Gastrocnemius medialis (tissue), 4 donors: ENCODE results near the gene CHAC1. TPM values are rescaled to one million over a fixed set of nuclear protein-coding genes. Genes with fewer than 3 reads are reported as not detected.

Experiments
- ATAC-seq, 2 donors: fragments of 150-250 bp; one replicate each; pipeline ENCODE4 v1.9.1; 2016
- DNase-seq, 2 donors: peaks; one replicate each; pipeline ENCODE4 v3.0.0-alpha.2; 2019
- H3K27ac ChIP-seq, 4 donors: fragments of 200-600 bp; sonication (generic); 1 replicate in 1 of 4; 2 replicates in 3 of 4; pipeline ENCODE4 v1.5.1; 2016 to 2018; ENCODE audit warnings: mild to moderate bottlenecking in 2 of 4, moderate library complexity in 1 of 4
- H3K27me3 ChIP-seq, 3 donors: fragments of 200-600 bp; sonication (generic) in 2 of 3; 1 replicate in 1 of 3; 2 replicates in 2 of 3; pipeline versions ENCODE4 v1.5.1 to v1.6.0; 2016 to 2019; ENCODE audit warnings: mild to moderate bottlenecking in 1 of 3, moderate library complexity in 1 of 3
- H3K36me3 ChIP-seq, 2 donors: fragments of 200-600 bp; sonication (generic) in 1 of 2; one replicate each; pipeline ENCODE4 v1.5.1; 2017 to 2018
- H3K4me1 ChIP-seq, 2 donors: fragments of 200-600 bp; sonication (generic) in 1 of 2; one replicate each; pipeline ENCODE4 v1.5.1; 2016 to 2017; ENCODE audit warnings: mild to moderate bottlenecking in 2 of 2
- H3K4me3 ChIP-seq, 4 donors: fragments of 200-600 bp; sonication (generic) in 3 of 4; 1 replicate in 1 of 4; 2 replicates in 3 of 4; pipeline ENCODE4 v1.5.1; 2016 to 2019; ENCODE audit warnings: mild to moderate bottlenecking in 2 of 4
- H3K9me3 ChIP-seq, 3 donors: fragments of 200-600 bp; sonication (generic) in 2 of 3; 1 replicate in 1 of 3; 2 replicates in 2 of 3; pipeline ENCODE4 v1.5.1; 2016 to 2019
- POLR2A ChIP-seq, 2 donors: fragments of 450-650 bp; IDR thresholded peaks; one replicate each; pipeline ENCODE4 v1.6.1; 2017; ENCODE audit warnings: antibody characterized with exemption in 2 of 2, mild to moderate bottlenecking in 2 of 2, moderate library complexity in 2 of 2
- in situ Hi-C, 4 donors: fragments of 200-750 bp; cut with MboI; loops; one replicate each; pipeline versions ENCODE4 v1.15.0 to v1.8.0; 2017; ENCODE audit warnings: low sequenced_read_pairs in 4 of 4
- intact Hi-C: fragments of 100-400 bp; cut with DNase I; formaldehyde crosslinking; loops from one replicate; pipeline ENCODE4 v1.15.1; 2023; ENCODE audit warnings: low total_unique reads
- total RNA-seq, 4 donors: library from RNA; depleted of rRNA; stranded (reverse); fragments of >200 nt; gene quantifications; one replicate each; pipeline versions ENCODE4 v1.1.0 to v1.2.3, GENCODE V29; 2016
- TF ChIP-seq, protein P1 (sequence below), 5 experiments: fragments of 450-650 bp in 3 of 5; fragments of 200-600 bp in 2 of 5; sonication (generic) in 2 of 5; IDR thresholded peaks in 4 of 5; conservative IDR thresholded peaks in 1 of 5; 1 replicate in 4 of 5; 2 replicates in 1 of 5; pipeline ENCODE4 v1.5.1; 2016 to 2019; ENCODE audit warnings: antibody characterized with exemption in 5 of 5, mild to moderate bottlenecking in 3 of 5, moderate library complexity in 3 of 5

CHAC1 gene
- total RNA-seq, 4 donors from 2014 or later = 93.4 to 320 (median 139) TPM

DNA sequence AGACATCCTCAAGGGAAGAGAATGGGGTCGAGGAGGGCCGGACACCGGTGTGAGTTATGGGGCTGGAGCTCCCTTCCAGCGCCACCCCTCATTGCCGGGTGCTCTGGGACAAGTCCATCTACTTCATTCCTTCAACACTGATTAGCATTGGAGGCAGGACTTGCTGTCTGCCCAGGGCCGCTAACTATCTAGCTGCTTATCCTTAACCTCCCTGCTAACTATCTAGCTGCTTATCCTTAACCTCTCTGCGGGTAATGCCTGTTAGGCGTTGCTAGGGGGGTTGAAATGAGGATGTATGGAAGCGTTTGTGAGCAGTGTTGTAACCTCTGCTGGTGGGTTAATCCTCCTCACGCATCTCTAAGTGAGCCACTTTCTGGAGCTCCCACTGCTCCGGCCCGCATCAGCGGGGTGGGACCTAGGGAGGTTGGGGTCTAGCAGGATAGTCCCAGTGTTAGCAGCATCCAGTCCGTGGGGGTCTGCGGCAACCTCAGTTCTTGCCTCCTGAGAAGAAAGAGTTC lies 10.9 kb upstream of the CHAC1 start:
- Histone ChIP-seq H3K27ac (peak overlapping the region; percentile 76 to 85 (median 82)), H3K4me3 (peak overlapping the region; percentile 57 to 81 (median 68)), H3K9me3 (no peaks in the 10 kb centered on the region), H3K36me3 (no peaks in the 10 kb centered on the region), H3K27me3 (peaks cover 0 to 4% (median 0%) of the 10 kb centered on the region in 3 donors), H3K4me1 (peaks cover 19 to 41% of the 10 kb centered on the region in 2 donors)
- intact Hi-C loops (loop anchor here (1.0 to 5.0 kb wide), 3 partner anchors 14 to 290 kb away; partner anchors contain the start of genes CHP1 and EXD1), in situ Hi-C loops (loop anchor here in 1 of 4 donors (10.0 kb wide), 1 partner anchor 72 kb away; no protein-coding TSS in a partner anchor)
- no peak for TF ChIP-seq POLR2A (IDR thresholded peaks at IDR 0.05)
- TF ChIP-seq, protein P1, sequence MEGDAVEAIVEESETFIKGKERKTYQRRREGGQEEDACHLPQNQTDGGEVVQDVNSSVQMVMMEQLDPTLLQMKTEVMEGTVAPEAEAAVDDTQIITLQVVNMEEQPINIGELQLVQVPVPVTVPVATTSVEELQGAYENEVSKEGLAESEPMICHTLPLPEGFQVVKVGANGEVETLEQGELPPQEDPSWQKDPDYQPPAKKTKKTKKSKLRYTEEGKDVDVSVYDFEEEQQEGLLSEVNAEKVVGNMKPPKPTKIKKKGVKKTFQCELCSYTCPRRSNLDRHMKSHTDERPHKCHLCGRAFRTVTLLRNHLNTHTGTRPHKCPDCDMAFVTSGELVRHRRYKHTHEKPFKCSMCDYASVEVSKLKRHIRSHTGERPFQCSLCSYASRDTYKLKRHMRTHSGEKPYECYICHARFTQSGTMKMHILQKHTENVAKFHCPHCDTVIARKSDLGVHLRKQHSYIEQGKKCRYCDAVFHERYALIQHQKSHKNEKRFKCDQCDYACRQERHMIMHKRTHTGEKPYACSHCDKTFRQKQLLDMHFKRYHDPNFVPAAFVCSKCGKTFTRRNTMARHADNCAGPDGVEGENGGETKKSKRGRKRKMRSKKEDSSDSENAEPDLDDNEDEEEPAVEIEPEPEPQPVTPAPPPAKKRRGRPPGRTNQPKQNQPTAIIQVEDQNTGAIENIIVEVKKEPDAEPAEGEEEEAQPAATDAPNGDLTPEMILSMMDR (IDR thresholded peaks at IDR 0.05 in 4 of 5, conservative IDR thresholded peaks at IDR 0.05 in 1 of 5) = no peak
- peak in 1 of 2 donors; percentile 3 for ATAC-seq
- DNase-seq = no peak

- in situ Hi-C loops (loop anchor here in 1 of 4 donors (10.0 kb wide), 1 partner anchor 72 kb away; no protein-coding TSS in a partner anchor), intact Hi-C loops (loop anchor here (1.0 to 5.0 kb wide), 3 partner anchors 13 to 289 kb away; partner anchors contain the start of genes CHP1 and EXD1)
- H3K4me3 ChIP-seq = peak overlapping the region in 3 of 4 donors; percentile 57 to 71 (median 65)
- H3K4me1 ChIP-seq = peaks cover 14 to 36% of the 10 kb centered on the region in 2 donors
- ATAC-seq (no peak), DNase-seq (no peak)
- no peaks in the 10 kb centered on the region for H3K9me3 ChIP-seq
- H3K27me3 ChIP-seq = peaks cover 0 to 4% (median 0%) of the 10 kb centered on the region in 3 donors
- TF ChIP-seq, protein P1 (IDR thresholded peaks at IDR 0.05 in 4 of 5, conservative IDR thresholded peaks at IDR 0.05 in 1 of 5) = no peak
- TF ChIP-seq POLR2A (IDR thresholded peaks at IDR 0.05) = no peak
- H3K27ac ChIP-seq = peak overlapping the region in 3 of 4 donors; percentile 79 to 85 (median 84)
- no peaks in the 10 kb centered on the region for H3K36me3 ChIP-seq
These were observed 10.4 kb upstream of the CHAC1 start for GRCh38 chr15:40942878-40943277.

DNA sequence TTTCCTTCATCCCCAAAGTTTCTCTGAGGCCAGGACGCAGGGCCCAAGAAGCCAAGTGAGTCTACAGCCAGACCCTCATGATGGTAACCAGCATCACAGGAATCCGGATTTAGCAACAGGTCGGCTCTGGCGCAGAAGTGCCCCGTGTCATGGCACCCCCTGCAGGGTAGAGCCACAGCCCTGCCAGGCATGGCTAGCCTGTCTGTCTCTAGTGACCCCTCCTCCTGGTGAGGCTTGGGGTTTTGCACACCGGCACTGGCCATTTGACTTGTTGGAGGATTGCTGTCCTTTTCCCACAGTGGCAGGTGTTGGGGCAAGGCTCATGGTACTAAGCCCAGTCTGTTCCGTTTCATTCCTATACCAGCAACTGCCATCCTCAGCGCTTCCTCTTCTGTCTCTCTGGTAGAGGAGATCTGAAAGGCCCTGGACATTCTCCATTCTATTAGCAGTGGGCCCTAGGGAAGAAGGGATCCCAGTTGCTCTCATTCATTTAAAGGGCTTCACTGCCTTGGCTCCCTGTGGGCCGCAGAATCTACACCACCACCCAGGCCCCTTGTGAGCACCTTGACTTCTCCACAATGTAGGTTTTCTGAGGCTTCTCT lies 9.4 kb upstream of the CHAC1 start:
- no peak for TF ChIP-seq POLR2A (IDR thresholded peaks at IDR 0.05)
- TF ChIP-seq, protein P1 (IDR thresholded peaks at IDR 0.05 in 4 of 5, conservative IDR thresholded peaks at IDR 0.05 in 1 of 5) = no peak
- DNase-seq = no peak
- Histone ChIP-seq H3K4me1 (peaks cover 9 to 28% of the 10 kb centered on the region in 2 donors), H3K27me3 (peaks cover 0 to 4% (median 0%) of the 10 kb centered on the region in 3 donors), H3K27ac (no peak overlapping the region), H3K36me3 (no peaks in the 10 kb centered on the region), H3K4me3 (no peak overlapping the region), H3K9me3 (no peaks in the 10 kb centered on the region)
- no peak for ATAC-seq
- intact Hi-C loops = loop anchor here (5.0 kb wide), 2 partner anchors 33 to 288 kb away; partner anchors contain the start of genes CHP1 and EXD1
- in situ Hi-C loops = loop anchor here in 1 of 4 donors (10.0 kb wide), 1 partner anchor 71 kb away; no protein-coding TSS in a partner anchor

DNA sequence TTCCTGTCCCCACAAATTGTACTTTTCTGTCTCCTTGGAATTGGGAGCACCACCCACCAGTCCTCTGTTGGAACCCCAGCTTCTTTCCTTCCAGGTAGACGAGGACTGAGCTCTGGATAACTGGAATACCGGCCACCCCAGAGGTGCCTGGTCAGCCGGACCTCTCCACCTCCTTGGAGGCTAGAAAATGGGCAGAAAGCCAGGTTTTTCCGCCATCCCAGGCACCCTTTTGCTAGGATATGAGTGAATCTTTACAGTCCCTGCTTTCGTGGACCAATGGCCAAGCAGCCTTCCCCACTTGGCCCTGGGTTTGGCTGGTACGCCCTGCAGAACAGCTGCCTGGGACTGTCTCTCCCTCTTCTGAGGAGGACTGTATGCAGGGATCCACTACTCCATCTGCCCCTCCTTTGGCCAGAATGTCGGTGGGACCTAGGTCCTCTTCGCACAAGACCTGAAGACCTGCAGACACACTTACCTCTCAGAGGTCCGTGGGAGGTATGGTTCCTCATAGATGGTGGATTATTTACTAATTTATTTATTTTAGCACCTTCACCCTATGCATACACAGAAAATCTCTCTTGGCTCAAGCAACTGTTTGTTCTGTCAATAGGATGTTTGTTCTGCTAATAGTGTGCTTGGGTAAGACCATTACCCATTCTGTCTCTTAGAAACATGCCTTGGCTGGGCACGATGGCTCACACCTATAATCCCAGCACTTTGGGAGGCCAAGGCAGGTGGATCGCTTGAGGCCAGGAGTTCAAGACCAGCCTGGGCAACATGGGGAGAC lies 8.6 kb upstream of the CHAC1 start:
- Histone ChIP-seq H3K27ac (no peak overlapping the region), H3K4me3 (no peak overlapping the region), H3K36me3 (no peaks in the 10 kb centered on the region), H3K9me3 (no peaks in the 10 kb centered on the region), H3K27me3 (peaks cover 0 to 4% (median 0%) of the 10 kb centered on the region in 3 donors), H3K4me1 (peaks cover 18 to 29% of the 10 kb centered on the region in 2 donors)
- in situ Hi-C loops (loop anchor here in 1 of 4 donors (10.0 kb wide), 1 partner anchor 70 kb away; no protein-coding TSS in a partner anchor), intact Hi-C loops (loop anchor here (5.0 kb wide), 2 partner anchors 33 to 288 kb away; partner anchors contain the start of genes CHP1 and EXD1)
- TF ChIP-seq POLR2A (IDR thresholded peaks at IDR 0.05) = no peak
- TF ChIP-seq, protein P1 (IDR thresholded peaks at IDR 0.05 in 4 of 5, conservative IDR thresholded peaks at IDR 0.05 in 1 of 5) = no peak
- DNase-seq (no peak), ATAC-seq (no peak)
